Retinal pigment epithelial cell (primary cell): ENCODE results near the gene TINAGL1.

ENCODE experiments used
- DNase-seq: peaks from one replicate; pipeline ENCODE4 v3.0.0-alpha.2; 2010; ENCODE audit warnings: low read depth
- H3K4me3 ChIP-seq: 2 replicates; pipeline ENCODE4 v1.5.1; 2011; ENCODE audit warnings: mild to moderate bottlenecking, low read length, control low read depth, moderate library complexity
- CTCF ChIP-seq: conservative IDR thresholded peaks from 2 replicates; pipeline ENCODE4 v1.5.1; 2011; ENCODE audit warnings: low read depth, low read length, control low read depth, inconsistent platforms

Gene TINAGL1

GRCh38 chr1:31541194-31541593, 35.1 kb upstream of the TINAGL1 start:
- no peak for DNase-seq
- no peak overlapping the region for H3K4me3 ChIP-seq
- no peak for TF ChIP-seq CTCF

- TF ChIP-seq CTCF = no peak
Measured at GRCh38 chr1:31545927-31546540, 30.3 kb upstream of the TINAGL1 start.

GRCh38 chr1:31548534-31548906, 27.8 kb upstream of the TINAGL1 start:
- TF ChIP-seq CTCF = no peak
- no peak for DNase-seq

More at GRCh38 chr1:31545927-31546540, 30.3 kb upstream of the TINAGL1 start:
- DNase-seq = no peak
- no peak overlapping the region for H3K4me3 ChIP-seq

DNA sequence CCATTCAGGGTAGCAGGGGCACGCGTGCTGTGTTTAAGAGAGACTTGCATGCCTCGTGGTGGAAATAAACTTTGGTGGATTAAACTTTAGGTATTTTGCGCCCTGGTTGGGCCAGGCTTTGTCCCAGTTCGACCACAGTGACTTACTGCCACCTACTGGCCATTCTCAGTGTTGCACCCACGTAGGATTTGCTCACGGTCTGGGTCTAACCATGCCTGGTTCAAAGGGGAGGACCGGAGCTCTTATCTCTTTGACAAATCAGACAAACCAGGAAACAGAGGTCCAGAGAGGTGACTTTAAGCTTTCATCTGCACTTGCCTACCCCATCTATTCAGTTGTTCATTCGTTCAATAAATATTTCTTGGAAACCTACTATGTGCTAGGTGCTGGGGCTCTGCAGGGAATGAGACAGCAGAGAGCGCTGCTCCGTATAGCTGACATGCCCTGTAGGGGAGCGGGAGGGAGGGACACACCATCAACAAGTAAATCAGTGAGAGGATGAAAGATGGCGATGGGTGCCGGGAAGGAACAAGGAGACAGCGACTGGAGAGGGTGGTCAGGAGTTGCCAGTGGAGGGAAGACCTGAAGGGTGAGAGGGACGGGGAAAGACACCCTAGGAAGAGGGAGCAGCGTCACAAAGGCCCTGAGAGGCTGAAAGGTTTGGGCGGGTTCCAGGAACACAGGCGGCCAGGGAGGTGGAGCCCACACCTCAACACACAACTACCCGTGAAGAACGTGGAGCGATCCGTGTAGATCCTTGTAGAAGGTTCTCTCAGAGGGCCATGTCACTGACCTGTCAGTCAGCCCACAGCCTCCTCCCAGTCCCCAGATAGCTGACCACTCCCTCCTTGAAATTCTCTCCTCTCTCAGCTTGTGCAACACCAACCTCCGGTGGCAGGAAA, 27.2 kb upstream of the TINAGL1 start:
- peak; percentile 42 for DNase-seq
- TF ChIP-seq CTCF = peak; percentile 90
- peak overlapping the region; percentile 45 for H3K4me3 ChIP-seq

More at GRCh38 chr1:31548534-31548906, 27.8 kb upstream of the TINAGL1 start:
- no peak overlapping the region for H3K4me3 ChIP-seq

DNA sequence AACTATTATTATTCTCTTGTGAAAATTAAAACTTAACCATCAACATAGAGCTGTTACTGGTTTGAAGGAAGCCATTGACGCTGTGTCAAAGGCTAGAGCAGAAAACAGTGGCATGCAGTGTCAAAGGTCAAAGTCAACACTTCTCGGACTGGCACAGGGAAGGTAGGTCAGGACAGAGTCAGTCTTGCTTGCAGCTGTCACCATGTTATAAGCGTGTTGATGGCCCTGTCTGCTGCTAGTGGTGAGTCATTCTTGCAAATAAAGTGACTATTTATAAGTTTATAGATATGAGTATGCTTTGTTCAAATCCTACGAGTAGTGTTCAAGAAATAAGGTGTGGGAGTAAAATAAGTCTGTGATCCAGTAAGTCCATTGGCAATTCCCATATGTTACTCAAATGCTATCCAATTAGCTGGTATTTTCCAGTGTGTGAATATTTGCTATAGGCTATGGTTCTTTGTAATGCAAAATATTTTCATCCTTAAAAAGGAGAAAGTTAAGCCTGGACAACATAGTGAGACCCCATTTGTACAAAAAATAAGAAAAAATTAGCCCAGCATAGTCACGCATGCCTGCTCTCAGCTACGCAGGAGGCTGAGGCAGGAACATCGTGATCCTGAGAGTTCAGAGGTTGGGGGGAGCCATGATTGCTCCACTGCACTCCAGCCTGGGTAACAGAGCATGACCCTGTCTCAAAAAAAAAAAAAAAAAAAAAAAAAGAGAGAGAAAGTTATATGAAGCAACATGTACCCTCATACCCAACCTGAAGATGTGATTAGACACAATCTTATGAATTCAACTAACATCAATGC, 26.3 kb upstream of the TINAGL1 start:
- no peak for DNase-seq
- no peak overlapping the region for H3K4me3 ChIP-seq
- no peak for TF ChIP-seq CTCF

- no peak for DNase-seq
- no peak overlapping the region for H3K4me3 ChIP-seq
- no peak for TF ChIP-seq CTCF
Measured at GRCh38 chr1:31551208-31551607, 25.1 kb upstream of the TINAGL1 start.
